Esophagus squamous epithelium (tissue), 4 donors: Measurements from ENCODE around the gene CMAS.

ENCODE experiments used
- CTCF ChIP-seq, 6 experiments: fragments of 450-650 bp in 4 of 6; fragments of 200-600 bp in 2 of 6; sonication (generic) in 2 of 6; IDR thresholded peaks; one replicate each; pipeline ENCODE4 v1.5.1; 2016 to 2019; ENCODE audit warnings: antibody characterized with exemption in 6 of 6, mild to moderate bottlenecking in 4 of 6, moderate library complexity in 4 of 6
- POLR2A ChIP-seq, 4 donors: fragments of 450-650 bp; IDR thresholded peaks; one replicate each; pipeline ENCODE4 v1.6.1; 2017; ENCODE audit warnings: antibody characterized with exemption in 4 of 4, mild to moderate bottlenecking in 4 of 4, moderate library complexity in 3 of 4

DNA sequence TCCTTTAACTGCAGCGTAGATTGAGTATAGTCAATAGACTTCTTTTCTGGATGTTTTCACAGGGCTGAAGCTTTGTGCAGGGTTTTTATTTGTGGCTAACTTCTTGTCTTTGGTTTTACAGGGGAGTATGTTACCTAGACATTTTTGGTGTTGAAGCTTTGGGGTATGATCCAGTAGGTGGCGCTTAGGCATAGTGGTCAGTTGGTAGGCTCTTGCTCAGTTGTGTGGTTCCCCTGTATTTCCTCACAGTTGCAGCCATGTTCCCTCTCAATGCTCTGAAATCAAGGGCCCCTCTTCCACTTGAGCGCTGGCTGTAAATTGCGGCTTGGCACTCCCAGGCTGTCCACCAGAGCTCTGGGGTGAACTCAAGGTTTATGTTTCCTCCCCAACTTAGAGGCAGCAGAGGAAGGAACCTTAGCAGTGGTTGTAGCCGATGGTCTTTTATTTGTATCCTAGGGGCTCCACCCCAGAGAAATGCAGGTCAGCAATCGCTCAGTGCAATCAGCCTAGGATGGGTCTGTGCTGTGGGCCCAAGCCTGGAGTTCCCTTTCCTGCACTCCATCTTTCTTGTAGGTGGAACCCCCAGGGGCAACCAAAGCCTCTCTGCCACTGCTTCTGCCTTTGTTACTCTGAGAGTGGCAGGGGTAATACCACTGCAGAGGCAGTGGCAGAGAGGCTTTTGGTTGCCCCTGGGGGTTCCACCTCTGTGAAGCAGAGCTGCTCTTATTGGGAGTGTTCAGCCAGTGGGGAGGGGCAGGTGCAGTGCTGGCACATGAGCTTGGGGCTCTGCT, 55.1 kb downstream of the CMAS start:
- TF ChIP-seq POLR2A (IDR thresholded peaks at IDR 0.05) (no peak), CTCF (IDR thresholded peaks at IDR 0.05) (peak; percentile 39 to 68 (median 45))
